ENCODE results near the gene LRIG1.

LRIG1 gene

DNA sequence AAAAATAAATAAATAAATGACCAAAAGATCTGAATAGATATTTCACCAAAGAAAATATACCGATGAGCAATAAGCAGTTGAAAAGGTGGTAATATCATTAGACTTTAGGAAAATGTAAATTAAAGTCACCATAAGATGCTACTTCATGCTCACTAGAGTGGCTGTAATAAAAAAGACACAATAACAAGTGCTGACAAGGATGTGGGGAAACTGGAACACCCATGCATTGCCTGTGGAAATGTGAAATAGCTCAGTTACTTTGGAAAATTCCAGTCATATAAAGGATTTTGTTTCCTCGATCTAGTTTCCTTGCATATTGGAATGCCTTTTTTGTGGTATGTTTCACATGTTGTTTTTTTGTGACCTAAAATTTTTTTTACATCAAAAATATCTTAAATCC, 36.0 kb upstream of the LRIG1 start:
- TF ChIP-seq CTCF (IDR thresholded peaks at IDR 0.05; ENCODE audit: control insufficient read depth, extremely low read depth, insufficient read depth): no peak
- no peak for DNase-seq (ENCODE audit: low read depth)
- no peak overlapping the region for H3K4me3 ChIP-seq (ENCODE audit: low read depth, low read length)

DNA sequence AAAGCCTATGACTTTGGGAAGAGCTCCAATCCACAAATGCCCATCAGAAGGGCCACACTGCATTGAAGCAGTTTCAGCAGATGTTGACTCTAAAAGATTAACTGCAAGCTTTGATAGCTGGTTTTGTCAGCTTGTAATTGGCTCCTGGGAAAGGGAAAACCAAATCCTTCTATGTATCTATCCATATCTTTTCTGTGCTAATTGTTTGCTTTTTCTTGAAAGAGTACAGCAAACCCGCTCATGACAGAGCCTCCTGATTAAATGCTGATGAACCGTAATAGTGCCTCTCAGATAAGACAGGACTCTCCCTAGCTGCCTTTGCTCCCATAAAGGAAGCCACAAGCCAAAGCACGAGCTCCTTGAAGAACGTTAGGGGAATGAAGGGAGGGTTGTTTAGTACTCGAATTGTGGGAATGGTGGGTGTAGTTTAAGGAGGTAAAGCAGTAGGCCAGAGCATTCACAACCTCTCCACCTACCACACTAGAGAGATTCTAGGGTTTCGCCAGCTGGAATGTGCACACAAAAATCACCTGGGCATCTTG, 33.6 kb upstream of the LRIG1 start:
- no peak for TF ChIP-seq CTCF (IDR thresholded peaks at IDR 0.05; ENCODE audit: control insufficient read depth, extremely low read depth, insufficient read depth)
- no peak overlapping the region for H3K4me3 ChIP-seq (ENCODE audit: low read depth, low read length)
- DNase-seq (ENCODE audit: low read depth): no peak

DNA sequence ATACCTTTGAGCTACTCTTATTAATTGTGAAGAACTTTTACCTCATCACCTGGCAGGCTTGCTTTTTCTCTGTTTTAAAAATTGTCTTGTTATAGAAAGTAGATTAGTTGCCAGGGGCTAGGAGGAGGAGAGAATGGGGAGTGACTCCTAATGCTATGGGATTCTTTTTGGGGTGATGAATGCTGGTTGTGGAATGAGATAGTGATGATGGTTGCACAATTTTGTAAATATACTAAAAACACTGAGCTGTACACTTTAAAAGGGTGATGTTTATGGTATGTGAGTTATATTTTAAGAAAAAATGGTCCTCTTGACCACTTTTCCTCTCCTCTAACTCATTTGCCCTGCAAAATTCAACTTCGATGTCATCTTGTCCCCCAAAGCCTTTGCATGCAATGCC, 31.8 kb upstream of the LRIG1 start:
- H3K4me3 ChIP-seq (ENCODE audit: low read depth, low read length): no peak overlapping the region
- no peak for TF ChIP-seq CTCF (IDR thresholded peaks at IDR 0.05; ENCODE audit: control insufficient read depth, extremely low read depth, insufficient read depth)
- DNase-seq (ENCODE audit: low read depth): no peak

DNA sequence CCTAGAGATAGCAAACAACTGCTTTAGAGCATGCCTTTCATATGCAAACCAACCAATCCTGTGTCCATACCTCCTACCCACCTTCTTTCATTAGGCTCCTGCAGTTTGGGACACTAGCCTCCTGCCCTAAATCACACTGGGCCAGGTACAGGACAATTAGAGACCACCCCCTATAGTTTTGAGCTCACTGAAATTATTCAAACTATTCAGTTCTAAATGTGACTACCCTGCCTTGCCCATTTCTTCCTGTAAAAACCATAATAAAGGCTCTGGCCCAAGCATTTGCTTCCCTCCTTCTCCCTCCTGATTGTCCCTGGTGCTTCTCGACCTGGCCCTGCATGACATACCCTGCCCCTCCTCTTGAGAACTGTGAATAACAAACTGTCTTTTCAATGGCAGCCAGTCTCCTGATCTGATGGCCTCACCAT, 31.4 kb upstream of the LRIG1 start:
- no peak for DNase-seq (ENCODE audit: low read depth)
- no peak overlapping the region for H3K4me3 ChIP-seq (ENCODE audit: low read depth, low read length)
- TF ChIP-seq CTCF (IDR thresholded peaks at IDR 0.05; ENCODE audit: control insufficient read depth, extremely low read depth, insufficient read depth): no peak

GRCh38 chr3:66531256-66531655, 30.4 kb upstream of the LRIG1 start:
- no peak for TF ChIP-seq CTCF (IDR thresholded peaks at IDR 0.05; ENCODE audit: control insufficient read depth, extremely low read depth, insufficient read depth)
- no peak for DNase-seq (ENCODE audit: low read depth)
- H3K4me3 ChIP-seq (ENCODE audit: low read depth, low read length): no peak overlapping the region

DNA sequence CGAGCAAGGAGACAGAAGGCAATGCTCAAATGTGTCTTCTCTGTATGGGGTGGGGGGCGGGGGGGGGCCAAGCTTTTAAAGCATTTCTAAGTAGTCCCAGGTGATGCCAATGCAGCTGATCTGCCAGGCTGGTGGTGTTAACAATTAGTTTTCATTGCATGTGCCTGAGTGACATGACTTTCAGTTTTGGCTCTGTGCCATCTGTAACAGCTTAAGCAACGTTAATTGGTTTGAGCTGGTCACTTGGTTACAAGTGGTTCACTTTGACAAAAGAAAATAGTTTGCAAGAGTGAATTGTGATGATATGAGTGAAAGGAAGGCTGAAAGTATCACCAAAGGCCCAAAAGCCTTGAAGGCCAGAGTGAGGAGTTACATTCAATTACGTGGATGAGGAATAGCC, 26.4 kb upstream of the LRIG1 start:
- no peak overlapping the region for H3K4me3 ChIP-seq (ENCODE audit: low read depth, low read length)
- no peak for DNase-seq (ENCODE audit: low read depth)
- no peak for TF ChIP-seq CTCF (IDR thresholded peaks at IDR 0.05; ENCODE audit: control insufficient read depth, extremely low read depth, insufficient read depth)

GRCh38 chr3:66525771-66526170, 24.9 kb upstream of the LRIG1 start:
- no peak for TF ChIP-seq CTCF (IDR thresholded peaks at IDR 0.05; ENCODE audit: control insufficient read depth, extremely low read depth, insufficient read depth)
- DNase-seq (ENCODE audit: low read depth): no peak

More at GRCh38 chr3:66525771-66526170, 24.9 kb upstream of the LRIG1 start:
- no peak overlapping the region for H3K4me3 ChIP-seq (ENCODE audit: low read depth, low read length)
